Skeletal muscle satellite cell (primary cell): ENCODE measurements around the gene FMN2.

Experiments used
- H3K27me3 ChIP-seq: 2 replicates; pipeline ENCODE4 v1.7.0; 2013; ENCODE audit warnings: low read length; ENCODE audit not compliant: control insufficient read depth, insufficient read depth
- H3K36me3 ChIP-seq: 2 replicates; pipeline ENCODE4 v1.7.0; 2013; ENCODE audit warnings: mild to moderate bottlenecking, control low read depth, low read length; ENCODE audit not compliant: insufficient read depth
- H3K4me1 ChIP-seq: 2 replicates; pipeline ENCODE4 v1.7.0; 2013; ENCODE audit warnings: low read length; ENCODE audit not compliant: control insufficient read depth, insufficient read depth
- H3K4me2 ChIP-seq: 2 replicates; pipeline ENCODE4 v1.7.0; 2013; ENCODE audit warnings: mild to moderate bottlenecking, low read length
- H3K4me3 ChIP-seq: 2 replicates; pipeline ENCODE4 v1.7.0; 2013; ENCODE audit warnings: low read length
- H3K9ac ChIP-seq: 2 replicates; pipeline ENCODE4 v1.7.0; 2013; ENCODE audit warnings: mild to moderate bottlenecking, low read depth, low read length, moderate library complexity
- H3K9me3 ChIP-seq: replicated peaks from 2 replicates; pipeline ENCODE4 v1.7.0; 2013; ENCODE audit warnings: mild to moderate bottlenecking, control low read depth, low read length

The FMN2 gene

GRCh38 chr1:240084337-240084736, 7.3 kb upstream of the FMN2 start:
- Histone ChIP-seq H3K27me3 (no peaks in the 10 kb centered on the region), H3K9ac (no peak overlapping the region), H3K36me3 (no peaks in the 10 kb centered on the region), H3K4me3 (no peak overlapping the region), H3K9me3 (no peaks in the 10 kb centered on the region), H3K4me1 (peaks cover 15% of the 10 kb centered on the region), H3K4me2 (no peak overlapping the region)

DNA sequence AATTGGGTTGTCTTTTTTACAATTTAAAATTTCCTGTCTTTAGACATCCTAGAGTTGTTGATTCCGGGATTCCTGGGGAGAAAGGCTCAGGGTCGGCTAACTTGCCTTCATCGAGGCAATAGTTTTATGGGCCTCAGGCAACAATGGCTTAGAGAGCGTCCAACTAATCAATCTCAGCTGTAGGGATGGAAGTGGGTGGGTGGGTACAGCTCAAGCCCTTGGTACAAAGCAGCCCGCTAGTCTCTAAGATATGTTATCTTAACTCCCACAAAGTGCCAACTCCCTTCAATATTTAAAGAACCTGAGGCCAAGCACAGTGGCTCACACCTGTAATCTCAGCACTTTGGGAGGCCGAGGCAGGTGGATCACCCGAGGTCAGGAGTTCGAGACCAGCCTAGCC, 6.9 kb upstream of the FMN2 start:
- H3K9me3 ChIP-seq, result no peaks in the 10 kb centered on the region
- no peak overlapping the region for H3K9ac ChIP-seq
- no peaks in the 10 kb centered on the region for H3K36me3 ChIP-seq
- H3K27me3 ChIP-seq, result no peaks in the 10 kb centered on the region
- H3K4me3 ChIP-seq, result no peak overlapping the region
- H3K4me2 ChIP-seq, result no peak overlapping the region
- H3K4me1 ChIP-seq, result peaks cover 15% of the 10 kb centered on the region

- Histone ChIP-seq H3K9ac (peak overlapping the region; percentile 25), H3K36me3 (no peaks in the 10 kb centered on the region), H3K4me1 (peaks cover 21% of the 10 kb centered on the region), H3K27me3 (peaks cover 3% of the 10 kb centered on the region), H3K4me2 (peak overlapping the region; percentile 49), H3K9me3 (no peaks in the 10 kb centered on the region), H3K4me3 (no peak overlapping the region)
Measured at GRCh38 chr1:240086726-240087125, 5.0 kb upstream of the FMN2 start.

- H3K36me3 ChIP-seq, result no peaks in the 10 kb centered on the region
- H3K9ac ChIP-seq, result no peak overlapping the region
- no peak overlapping the region for H3K4me3 ChIP-seq
- no peak overlapping the region for H3K4me2 ChIP-seq
- no peaks in the 10 kb centered on the region for H3K9me3 ChIP-seq
- peaks cover 3% of the 10 kb centered on the region for H3K27me3 ChIP-seq
- H3K4me1 ChIP-seq, result peaks cover 29% of the 10 kb centered on the region
Measured at GRCh38 chr1:240090014-240090413, 1.7 kb upstream of the FMN2 start.

DNA sequence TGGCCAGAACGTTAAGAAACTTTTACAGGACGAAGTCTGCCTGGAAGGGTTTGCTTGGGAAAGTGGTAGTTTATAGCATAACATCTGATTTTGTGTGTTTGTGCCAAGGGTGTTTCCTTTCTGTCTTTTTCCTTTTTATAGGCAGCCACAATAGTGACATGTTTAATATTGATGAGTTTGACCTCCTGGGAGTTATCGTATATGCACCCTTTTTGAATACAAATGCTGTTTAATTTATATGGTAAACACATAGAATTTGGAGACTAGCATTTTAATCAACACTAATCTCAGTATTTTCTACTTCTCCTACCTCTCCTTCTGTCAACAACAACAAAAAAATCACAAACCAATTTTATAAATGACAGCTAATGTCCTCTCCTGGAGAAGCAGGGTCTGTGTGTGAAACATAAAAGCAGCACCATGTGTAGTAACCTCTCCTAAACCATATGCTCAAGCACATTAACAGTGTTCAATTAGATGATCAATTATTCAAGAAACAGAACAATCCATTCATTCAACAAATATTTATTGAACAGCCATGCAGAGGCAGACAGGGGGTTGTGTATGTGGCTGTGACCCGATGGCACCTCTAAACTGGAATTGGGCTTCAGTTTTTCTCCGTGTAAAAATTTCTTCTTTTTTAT, 604 bp upstream of the FMN2 start:
- H3K9ac ChIP-seq, result peak overlapping the region; percentile 77
- H3K4me1 ChIP-seq, result peaks cover 38% of the 10 kb centered on the region
- H3K4me3 ChIP-seq, result peak overlapping the region; percentile 89
- no peaks in the 10 kb centered on the region for H3K9me3 ChIP-seq
- H3K4me2 ChIP-seq, result peak overlapping the region; percentile 98
- peaks cover 3% of the 10 kb centered on the region for H3K27me3 ChIP-seq
- no peaks in the 10 kb centered on the region for H3K36me3 ChIP-seq

DNA sequence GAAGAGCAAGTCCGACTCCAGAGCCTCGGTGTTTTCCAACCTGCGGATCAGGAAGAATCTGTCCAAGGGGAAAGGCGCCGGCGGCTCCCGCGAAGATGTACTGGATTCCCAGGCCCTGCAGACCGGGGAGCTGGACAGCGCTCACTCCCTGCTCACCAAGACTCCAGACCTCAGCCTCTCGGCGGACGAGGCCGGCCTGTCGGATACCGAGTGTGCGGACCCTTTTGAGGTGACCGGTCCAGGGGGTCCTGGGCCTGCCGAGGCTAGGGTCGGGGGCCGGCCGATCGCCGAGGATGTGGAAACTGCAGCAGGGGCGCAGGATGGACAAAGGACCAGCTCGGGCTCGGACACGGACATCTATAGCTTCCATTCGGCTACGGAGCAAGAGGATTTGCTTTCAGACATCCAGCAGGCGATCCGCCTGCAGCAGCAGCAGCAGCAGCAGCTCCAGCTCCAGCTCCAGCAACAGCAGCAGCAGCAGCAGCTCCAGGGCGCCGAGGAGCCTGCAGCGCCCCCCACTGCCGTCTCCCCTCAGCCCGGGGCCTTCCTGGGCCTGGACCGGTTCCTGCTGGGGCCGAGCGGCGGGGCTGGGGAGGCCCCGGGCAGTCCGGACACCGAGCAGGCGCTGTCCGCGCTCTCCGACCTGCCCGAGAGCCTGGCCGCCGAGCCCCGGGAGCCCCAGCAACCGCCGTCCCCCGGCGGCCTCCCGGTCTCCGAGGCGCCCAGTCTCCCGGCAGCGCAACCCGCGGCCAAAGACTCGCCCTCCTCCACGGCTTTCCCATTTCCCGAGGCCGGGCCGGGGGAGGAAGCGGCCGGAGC, 827 bp downstream of the FMN2 start:
- Histone ChIP-seq H3K9ac (peak overlapping the region; percentile 77), H3K9me3 (no peaks in the 10 kb centered on the region), H3K4me1 (peaks cover 25% of the 10 kb centered on the region)

DNA sequence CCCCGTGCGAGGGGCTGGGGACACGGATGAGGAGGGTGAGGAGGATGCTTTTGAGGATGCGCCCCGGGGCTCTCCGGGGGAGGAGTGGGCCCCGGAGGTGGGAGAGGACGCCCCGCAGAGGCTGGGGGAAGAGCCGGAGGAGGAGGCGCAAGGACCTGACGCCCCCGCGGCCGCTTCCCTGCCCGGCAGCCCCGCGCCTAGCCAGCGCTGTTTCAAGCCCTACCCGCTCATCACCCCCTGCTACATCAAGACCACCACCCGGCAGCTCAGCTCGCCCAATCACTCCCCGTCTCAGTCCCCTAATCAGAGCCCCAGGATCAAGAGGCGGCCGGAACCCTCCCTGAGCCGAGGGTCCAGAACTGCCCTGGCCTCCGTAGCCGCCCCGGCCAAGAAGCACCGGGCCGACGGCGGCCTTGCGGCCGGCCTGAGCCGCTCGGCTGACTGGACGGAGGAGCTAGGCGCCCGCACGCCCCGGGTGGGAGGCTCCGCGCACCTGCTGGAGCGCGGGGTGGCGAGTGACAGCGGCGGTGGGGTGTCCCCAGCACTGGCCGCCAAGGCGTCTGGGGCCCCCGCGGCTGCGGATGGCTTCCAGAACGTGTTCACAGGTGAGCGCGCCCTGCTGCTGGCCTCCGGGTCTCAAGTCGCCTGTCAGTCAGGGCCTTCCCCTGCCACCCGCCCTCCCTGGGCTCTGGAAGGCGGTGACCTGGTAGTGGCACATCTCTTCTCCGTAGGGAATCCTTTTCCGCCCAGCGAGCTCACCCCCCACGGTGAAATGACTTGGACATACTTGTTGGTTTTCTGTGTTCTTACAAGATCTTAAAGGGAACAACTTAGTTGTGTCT, 1.7 kb downstream of the FMN2 start:
- peak overlapping the region; percentile 77 for H3K9ac ChIP-seq
- no peaks in the 10 kb centered on the region for H3K36me3 ChIP-seq
- H3K4me2 ChIP-seq, result peak overlapping the region; percentile 98
- peaks cover 3% of the 10 kb centered on the region for H3K27me3 ChIP-seq
- no peaks in the 10 kb centered on the region for H3K9me3 ChIP-seq
- H3K4me3 ChIP-seq, result peak overlapping the region; percentile 89
- peaks cover 24% of the 10 kb centered on the region for H3K4me1 ChIP-seq

More for the DNA sequence above, 827 bp downstream of the FMN2 start:
- Histone ChIP-seq H3K27me3 (peaks cover 3% of the 10 kb centered on the region), H3K4me3 (peak overlapping the region; percentile 89), H3K36me3 (no peaks in the 10 kb centered on the region), H3K4me2 (peak overlapping the region; percentile 98)

DNA sequence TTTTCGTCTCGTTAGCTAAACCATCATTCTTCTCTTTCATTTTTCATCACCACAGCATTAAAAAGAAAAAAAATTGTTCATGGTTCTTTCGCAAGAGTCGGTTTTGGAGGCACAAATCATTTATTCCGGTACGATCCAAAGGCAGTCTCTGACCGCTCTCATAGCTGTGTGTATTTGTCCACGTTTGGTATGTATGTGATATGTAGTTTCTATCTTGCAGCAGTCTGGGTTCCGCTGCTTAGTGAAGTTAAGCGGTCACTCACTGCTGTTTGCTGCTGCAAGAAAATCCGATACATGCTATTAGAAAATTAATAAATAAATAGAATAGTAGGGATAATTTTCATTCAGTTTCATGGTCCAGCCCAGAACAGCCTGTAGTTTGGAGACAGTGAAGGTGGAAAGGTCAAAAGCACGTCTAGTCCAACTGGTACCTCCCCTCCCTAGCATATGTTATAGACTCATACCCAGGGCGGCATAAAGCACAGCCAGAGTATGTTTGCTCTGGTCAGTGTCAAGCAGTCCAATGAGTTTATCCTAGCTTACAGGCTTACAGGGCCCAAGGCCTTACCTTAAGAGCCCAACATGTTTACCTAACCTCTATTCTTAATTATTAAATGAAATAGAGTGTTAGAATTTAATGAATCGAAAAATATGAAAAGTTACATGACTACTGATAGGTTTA, 2.5 kb downstream of the FMN2 start:
- H3K9me3 ChIP-seq, result no peaks in the 10 kb centered on the region
- H3K4me3 ChIP-seq, result peak overlapping the region; percentile 89
- peaks cover 30% of the 10 kb centered on the region for H3K4me1 ChIP-seq

GRCh38 chr1:240096974-240097373, 5.3 kb downstream of the FMN2 start:
- no peak overlapping the region for H3K9ac ChIP-seq
- H3K27me3 ChIP-seq, result no peaks in the 10 kb centered on the region
- H3K9me3 ChIP-seq, result no peaks in the 10 kb centered on the region
- H3K4me3 ChIP-seq, result no peak overlapping the region
- no peaks in the 10 kb centered on the region for H3K36me3 ChIP-seq
- no peak overlapping the region for H3K4me2 ChIP-seq
- H3K4me1 ChIP-seq, result peaks cover 49% of the 10 kb centered on the region

More for the DNA sequence above, 2.5 kb downstream of the FMN2 start:
- peak overlapping the region; percentile 77 for H3K9ac ChIP-seq
- H3K4me2 ChIP-seq, result peak overlapping the region; percentile 98
- no peaks in the 10 kb centered on the region for H3K36me3 ChIP-seq
- peaks cover 3% of the 10 kb centered on the region for H3K27me3 ChIP-seq

DNA sequence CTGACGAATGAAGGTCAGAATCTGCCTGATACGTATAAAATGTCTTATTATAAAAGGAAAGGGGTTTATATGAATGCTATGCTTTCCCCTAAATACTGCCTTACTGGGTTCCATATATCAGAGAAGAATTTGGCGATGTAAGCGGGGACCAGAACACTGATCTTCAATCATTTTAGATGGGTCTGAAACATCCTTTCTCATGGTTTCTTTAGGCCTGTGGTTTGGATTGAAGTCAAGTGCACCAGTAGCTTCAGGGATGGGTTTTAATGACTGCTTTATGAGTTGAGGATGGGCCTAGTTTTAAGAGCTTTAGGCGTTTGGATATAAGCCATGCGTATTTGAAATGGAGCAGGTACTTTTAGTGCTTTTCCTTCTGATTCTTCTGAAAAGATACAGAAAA, 6.9 kb downstream of the FMN2 start:
- Histone ChIP-seq H3K4me1 (peaks cover 47% of the 10 kb centered on the region), H3K9ac (no peak overlapping the region), H3K9me3 (no peaks in the 10 kb centered on the region), H3K4me3 (no peak overlapping the region), H3K27me3 (no peaks in the 10 kb centered on the region), H3K36me3 (no peaks in the 10 kb centered on the region), H3K4me2 (no peak overlapping the region)

- peaks cover 41% of the 10 kb centered on the region for H3K4me1 ChIP-seq
- no peak overlapping the region for H3K4me3 ChIP-seq
- no peaks in the 10 kb centered on the region for H3K27me3 ChIP-seq
- H3K9me3 ChIP-seq, result no peaks in the 10 kb centered on the region
- peak overlapping the region; percentile 55 for H3K4me2 ChIP-seq
- H3K36me3 ChIP-seq, result no peaks in the 10 kb centered on the region
- no peak overlapping the region for H3K9ac ChIP-seq
Measured at GRCh38 chr1:240099329-240099728, 7.6 kb downstream of the FMN2 start.
